ENCODE results near the gene TSC22D1. TPM values are rescaled to one million over a fixed set of nuclear protein-coding genes. Genes with fewer than 3 reads are reported as not detected.
"Not testable (repeated sequence)": the region's sequence is repeated elsewhere in the genome, so short reads cannot be mapped to it uniquely, and the experiment has no call there.

Gene TSC22D1
- polyA plus RNA-seq, result 4.0 TPM

- Mint-ChIP-seq H3K4me3 (peak within 1 kb of the TSS; percentile 95 to 99 (median 98)), H3K27ac (peak within 1 kb of the TSS; percentile 96 to 99 (median 98)), H3K9me3 (no peaks in the 10 kb centered on the region), H3K4me1 (peaks cover 24 to 34% (median 34%) of the 10 kb centered on the region in 3 donors), H3K27me3 (no peaks in the 10 kb centered on the region), H3K36me3 (no peaks in the 10 kb centered on the region)
Observed at GRCh38 chr13:44575741-44576350, at the start of gene TSC22D1. Gene TSC22D1 (minus strand): TSS chr13:44576330. CDS start chr13:44576074, 256 bp downstream.

DNA sequence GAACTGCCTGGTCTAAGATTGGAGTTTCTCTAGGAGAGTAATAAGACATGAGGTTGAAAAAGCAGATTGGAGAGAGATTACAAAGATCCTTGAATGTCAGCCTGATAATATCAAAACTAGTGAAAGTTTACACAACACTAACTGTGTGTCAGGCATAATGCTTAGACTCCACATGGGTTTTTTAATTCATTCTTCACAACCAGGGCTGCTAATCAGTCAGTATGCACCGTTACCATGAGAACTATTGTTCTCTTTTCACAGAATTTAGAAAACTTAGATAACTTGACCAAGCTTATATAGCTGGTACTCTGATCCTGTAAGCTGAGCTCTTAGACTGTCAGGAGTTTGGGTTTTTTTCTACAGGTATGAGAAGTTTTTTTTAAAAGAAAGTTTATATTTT, 46.6 kb upstream of the TSC22D1 start:
- Mint-ChIP-seq H3K4me3 (no peak overlapping the region), H3K9me3 (no peaks in the 10 kb centered on the region), H3K36me3 (peaks cover 1% of the 10 kb centered on the region), H3K27me3 (peaks cover 6% of the 10 kb centered on the region), H3K4me1 (no peaks in the 10 kb centered on the region), H3K27ac (no peak overlapping the region)

GRCh38 chr13:44622261-44622660, 46.1 kb upstream of the TSC22D1 start:
- Mint-ChIP-seq H3K4me3 (no peak overlapping the region), H3K36me3 (peaks cover 1% of the 10 kb centered on the region), H3K27me3 (peaks cover 6% of the 10 kb centered on the region), H3K27ac (no peak overlapping the region), H3K9me3 (no peaks in the 10 kb centered on the region), H3K4me1 (no peaks in the 10 kb centered on the region)

DNA sequence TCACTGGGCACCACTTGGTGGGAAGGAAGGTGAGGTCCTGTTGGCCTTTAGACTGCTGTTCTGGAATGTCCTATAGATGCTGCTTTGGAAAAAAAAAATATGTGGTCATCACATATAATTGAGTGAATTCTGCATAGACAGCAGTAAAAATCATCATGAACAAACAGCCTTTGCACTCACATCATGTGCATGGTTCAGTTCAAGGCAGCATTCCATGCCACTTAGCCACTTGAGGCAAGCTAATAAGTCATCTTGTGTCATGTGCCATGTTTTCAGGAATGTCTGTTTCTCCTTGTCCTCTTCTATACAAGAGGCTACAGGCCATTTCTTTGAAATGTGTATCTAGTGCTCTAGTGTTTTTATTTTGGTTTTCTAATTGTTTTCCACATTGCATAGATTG, 43.9 kb upstream of the TSC22D1 start:
- Mint-ChIP-seq H3K27me3 (peaks cover 6% of the 10 kb centered on the region), H3K4me1 (no peaks in the 10 kb centered on the region)

DNA sequence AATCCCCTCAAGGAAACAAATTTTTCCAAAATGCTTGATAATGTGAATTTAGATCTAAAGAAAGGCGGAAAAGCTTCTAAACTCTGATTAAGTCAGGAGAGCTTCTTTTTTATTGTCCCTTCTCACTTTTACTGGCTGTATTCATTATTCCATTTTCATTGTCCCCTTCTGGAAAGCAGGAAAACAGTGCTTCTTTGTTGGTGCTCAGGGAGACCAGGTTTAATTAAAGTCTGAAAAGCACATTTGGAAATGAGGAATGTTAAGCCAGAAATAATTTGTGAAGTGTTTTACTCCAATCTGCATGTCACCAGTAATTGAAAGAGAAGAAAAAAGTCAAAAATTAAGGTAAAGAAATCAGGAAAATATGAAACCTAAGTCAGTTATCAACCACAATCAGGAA, 43.5 kb upstream of the TSC22D1 start:
- H3K27ac Mint-ChIP-seq, result peak overlapping the region in 1 of 3 donors; percentile 84
- H3K27me3 Mint-ChIP-seq, result peaks cover 6% of the 10 kb centered on the region
- no peaks in the 10 kb centered on the region for H3K9me3 Mint-ChIP-seq
- H3K4me3 Mint-ChIP-seq, result no peak overlapping the region
- no peaks in the 10 kb centered on the region for H3K4me1 Mint-ChIP-seq
- no peaks in the 10 kb centered on the region for H3K36me3 Mint-ChIP-seq

More for the DNA sequence above, 43.9 kb upstream of the TSC22D1 start:
- Mint-ChIP-seq H3K9me3 (no peaks in the 10 kb centered on the region), H3K36me3 (no peaks in the 10 kb centered on the region), H3K4me3 (no peak overlapping the region), H3K27ac (peak overlapping the region in 1 of 3 donors; percentile 84)

GRCh38 chr13:44618326-44618725, 42.2 kb upstream of the TSC22D1 start:
- Mint-ChIP-seq H3K27ac (no peak overlapping the region), H3K36me3 (no peaks in the 10 kb centered on the region), H3K9me3 (no peaks in the 10 kb centered on the region), H3K4me3 (no peak overlapping the region), H3K4me1 (no peaks in the 10 kb centered on the region), H3K27me3 (peaks cover 2% of the 10 kb centered on the region)

DNA sequence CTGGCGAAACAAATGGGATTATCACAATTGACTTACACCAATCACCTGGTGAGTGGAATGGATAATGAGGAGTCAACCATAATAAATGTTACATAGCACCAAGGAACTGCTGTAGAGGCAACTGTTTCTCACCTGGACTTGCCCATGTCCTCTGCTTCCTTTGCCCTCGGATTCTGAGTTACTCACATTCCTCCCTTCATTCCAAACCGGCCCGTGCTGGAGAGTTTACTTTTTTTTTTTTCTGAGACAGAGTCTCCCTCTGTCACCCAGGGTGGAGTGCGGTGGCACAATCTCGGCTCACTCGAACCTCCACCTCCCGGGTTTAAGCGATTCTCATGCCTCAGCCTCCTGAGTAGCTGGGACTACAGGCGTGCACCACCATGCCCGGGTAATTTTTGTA, 41.5 kb upstream of the TSC22D1 start:
- no peaks in the 10 kb centered on the region for H3K36me3 Mint-ChIP-seq
- H3K27me3 Mint-ChIP-seq, result peaks cover 2% of the 10 kb centered on the region
- no peaks in the 10 kb centered on the region for H3K4me1 Mint-ChIP-seq
- H3K4me3 Mint-ChIP-seq, result no peak overlapping the region
- H3K9me3 Mint-ChIP-seq, result no peaks in the 10 kb centered on the region
- H3K27ac Mint-ChIP-seq, result no peak overlapping the region

- Mint-ChIP-seq H3K4me1 (no peaks in the 10 kb centered on the region), H3K36me3 (peaks cover 4% of the 10 kb centered on the region), H3K27me3 (peaks cover 2% of the 10 kb centered on the region), H3K4me3 (no peak overlapping the region), H3K9me3 (peaks cover 0 to 7% (median 5%) of the 10 kb centered on the region in 3 donors), H3K27ac (no peak overlapping the region)
Observed at GRCh38 chr13:44609137-44609536, 33.0 kb upstream of the TSC22D1 start.

DNA sequence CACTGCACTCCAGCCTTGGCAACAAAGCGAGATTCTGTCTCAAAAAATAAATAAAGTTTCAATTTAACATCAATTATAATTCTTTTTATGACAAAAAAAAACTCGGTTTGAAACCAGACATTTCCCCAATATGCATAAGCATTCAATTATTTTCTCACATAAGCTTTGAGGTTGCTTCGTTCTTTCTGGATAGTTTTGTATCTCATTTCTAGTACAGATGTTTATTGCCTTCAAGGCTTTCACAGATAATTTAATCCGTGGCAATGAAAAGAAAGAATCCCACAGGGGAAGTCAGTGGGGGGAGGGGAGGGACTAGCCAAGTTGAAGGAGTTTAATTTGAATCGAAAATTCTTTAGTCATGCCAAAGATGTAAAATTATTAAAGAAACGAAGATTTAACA, 29.6 kb upstream of the TSC22D1 start:
- Mint-ChIP-seq H3K36me3 (peaks cover 3% of the 10 kb centered on the region), H3K9me3 (peaks cover 0 to 7% (median 5%) of the 10 kb centered on the region in 3 donors), H3K27me3 (peaks cover 2% of the 10 kb centered on the region), H3K27ac (no peak overlapping the region), H3K4me3 (no peak overlapping the region), H3K4me1 (no peaks in the 10 kb centered on the region)

GRCh38 chr13:44605275-44605674, 29.1 kb upstream of the TSC22D1 start:
- H3K27ac Mint-ChIP-seq, result peak overlapping the region in 1 of 3 donors; percentile 33
- peaks cover 0 to 5% (median 5%) of the 10 kb centered on the region in 3 donors for H3K9me3 Mint-ChIP-seq
- peaks cover 1% of the 10 kb centered on the region for H3K36me3 Mint-ChIP-seq
- peaks cover 2% of the 10 kb centered on the region for H3K27me3 Mint-ChIP-seq
- no peaks in the 10 kb centered on the region for H3K4me1 Mint-ChIP-seq
- H3K4me3 Mint-ChIP-seq, result no peak overlapping the region

DNA sequence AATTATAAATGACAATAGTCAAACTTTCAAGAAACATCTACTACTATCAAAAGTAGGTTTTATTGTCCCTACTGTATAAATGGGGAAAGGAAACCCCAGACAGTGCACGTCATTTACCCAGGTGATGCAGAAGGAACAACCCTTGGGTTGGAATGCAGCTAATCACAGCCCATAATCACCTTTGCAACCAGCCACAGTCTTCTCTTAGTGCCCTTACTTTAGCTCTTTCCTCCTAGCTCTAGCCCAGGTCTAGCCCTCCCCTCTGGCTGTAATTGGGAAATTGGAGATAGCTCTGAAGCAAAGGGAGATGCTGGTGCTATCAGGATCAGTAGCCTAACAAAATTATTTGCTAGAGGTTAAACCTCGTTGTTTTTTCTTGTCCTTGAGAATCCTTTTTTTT, 25.5 kb upstream of the TSC22D1 start:
- Mint-ChIP-seq H3K27me3 (no peaks in the 10 kb centered on the region), H3K27ac (no peak overlapping the region), H3K9me3 (peaks cover 0 to 4% (median 2%) of the 10 kb centered on the region in 3 donors), H3K4me1 (no peaks in the 10 kb centered on the region), H3K4me3 (no peak overlapping the region), H3K36me3 (no peaks in the 10 kb centered on the region)

- not testable (repeated sequence) for H3K36me3 Mint-ChIP-seq, H3K4me3 Mint-ChIP-seq, H3K27ac Mint-ChIP-seq, H3K9me3 Mint-ChIP-seq, H3K27me3 Mint-ChIP-seq, H3K4me1 Mint-ChIP-seq
Observed at GRCh38 chr13:44593861-44594592, 17.9 kb upstream of the TSC22D1 start.

GRCh38 chr13:44592216-44592847, 16.2 kb upstream of the TSC22D1 start:
- H3K4me1 Mint-ChIP-seq, result no peaks in the 10 kb centered on the region
- peaks cover 5% of the 10 kb centered on the region in 3 donors for H3K9me3 Mint-ChIP-seq
- peaks cover 4% of the 10 kb centered on the region for H3K36me3 Mint-ChIP-seq
- peaks cover 1% of the 10 kb centered on the region for H3K27me3 Mint-ChIP-seq
- H3K27ac Mint-ChIP-seq, result no peak overlapping the region
- no peak overlapping the region for H3K4me3 Mint-ChIP-seq

DNA sequence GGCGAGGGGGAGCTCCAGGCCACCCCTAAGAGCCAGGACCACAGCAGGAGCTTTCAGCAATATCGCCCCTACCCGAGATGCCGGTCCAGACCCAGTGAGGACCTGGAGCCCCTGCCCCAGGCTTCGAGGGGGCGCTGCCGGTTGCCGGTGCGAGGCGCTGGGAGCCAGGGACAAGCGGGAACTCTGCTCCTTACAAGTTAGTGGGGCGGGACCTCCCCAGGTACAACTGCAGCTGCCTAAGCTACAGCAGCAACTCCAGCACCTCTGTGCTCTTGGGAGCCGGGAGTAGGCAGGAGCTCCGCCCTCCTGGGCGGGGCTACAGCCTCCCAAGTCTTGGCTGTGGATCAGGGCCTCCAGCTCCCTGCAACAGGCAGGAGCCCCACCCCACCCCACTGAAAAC, 15.2 kb upstream of the TSC22D1 start:
- H3K9me3 Mint-ChIP-seq, result peaks cover 5% of the 10 kb centered on the region in 3 donors
- H3K4me1 Mint-ChIP-seq, result no peaks in the 10 kb centered on the region
- no peak overlapping the region for H3K4me3 Mint-ChIP-seq
- peaks cover 4% of the 10 kb centered on the region for H3K36me3 Mint-ChIP-seq
- H3K27ac Mint-ChIP-seq, result no peak overlapping the region
- H3K27me3 Mint-ChIP-seq, result peaks cover 6% of the 10 kb centered on the region

DNA sequence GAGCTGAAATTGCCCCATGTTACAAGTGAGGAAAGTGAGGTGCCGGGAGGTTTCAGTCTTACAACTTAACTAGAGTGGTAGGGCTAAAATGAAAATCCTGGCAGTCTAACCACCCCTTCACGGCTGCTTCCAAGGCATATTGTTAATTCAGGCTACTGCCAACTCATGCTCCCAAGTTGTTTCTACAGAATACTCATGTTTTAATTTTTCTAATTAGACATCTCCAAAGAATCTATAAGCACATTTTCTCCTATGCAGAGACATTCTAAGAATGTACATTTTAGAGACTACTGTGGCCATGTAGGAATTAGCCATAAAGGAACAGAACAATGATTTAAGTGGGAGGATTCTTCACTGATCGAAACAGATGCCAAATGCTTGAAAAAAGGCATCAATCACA, 7.0 kb upstream of the TSC22D1 start:
- Mint-ChIP-seq H3K36me3 (no peaks in the 10 kb centered on the region), H3K9me3 (peaks cover 0 to 1% (median 0%) of the 10 kb centered on the region in 3 donors), H3K27me3 (peaks cover 8% of the 10 kb centered on the region), H3K4me1 (peaks cover 4% of the 10 kb centered on the region in 3 donors), H3K27ac (no peak overlapping the region), H3K4me3 (peak overlapping the region in 1 of 4 donors; percentile 59)

All from IgD-negative memory B cell (primary cell).